A673 (cell line): ENCODE data around the gene C11orf16.

Experiments
- EZH2 ChIP-seq: fragments of 200-600 bp; sonication (generic); IDR thresholded peaks from 2 replicates; pipeline ENCODE4 v1.6.1; 2017; ENCODE audit warnings: borderline replicate concordance, low read depth, mild to moderate bottlenecking, mixed read lengths, antibody characterized with exemption, low read length; ENCODE audit not compliant: poor library complexity, severe bottlenecking
- TF ChIP-seq, protein P1 (sequence below): fragments of 300-800, 200-600 bp; sonication (generic); conservative IDR thresholded peaks from 2 replicates; pipeline ENCODE4 v1.5.1; 2017; ENCODE audit warnings: low read depth, mild to moderate bottlenecking, antibody characterized with exemption, low read length, moderate library complexity, mixed read lengths

DNA sequence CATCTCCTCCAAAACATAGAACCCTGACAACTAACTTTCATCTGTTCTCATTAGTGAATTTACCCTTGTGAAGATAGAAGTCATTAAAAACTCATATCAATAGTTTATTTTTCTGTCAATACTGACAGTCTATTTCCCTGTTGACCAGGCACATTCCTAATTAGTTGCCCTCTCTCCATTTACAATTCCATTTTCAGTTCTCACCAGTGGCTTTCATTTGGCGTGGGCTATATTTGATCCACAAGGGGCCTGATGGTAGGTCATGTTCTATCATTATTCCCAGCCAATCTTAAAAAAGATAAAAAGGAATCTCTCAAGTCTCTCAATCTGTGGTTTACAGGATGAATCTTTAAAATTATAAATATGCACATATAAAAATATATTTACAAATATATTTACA is 25.6 kb downstream of the C11orf16 start:
- TF ChIP-seq, protein P1, sequence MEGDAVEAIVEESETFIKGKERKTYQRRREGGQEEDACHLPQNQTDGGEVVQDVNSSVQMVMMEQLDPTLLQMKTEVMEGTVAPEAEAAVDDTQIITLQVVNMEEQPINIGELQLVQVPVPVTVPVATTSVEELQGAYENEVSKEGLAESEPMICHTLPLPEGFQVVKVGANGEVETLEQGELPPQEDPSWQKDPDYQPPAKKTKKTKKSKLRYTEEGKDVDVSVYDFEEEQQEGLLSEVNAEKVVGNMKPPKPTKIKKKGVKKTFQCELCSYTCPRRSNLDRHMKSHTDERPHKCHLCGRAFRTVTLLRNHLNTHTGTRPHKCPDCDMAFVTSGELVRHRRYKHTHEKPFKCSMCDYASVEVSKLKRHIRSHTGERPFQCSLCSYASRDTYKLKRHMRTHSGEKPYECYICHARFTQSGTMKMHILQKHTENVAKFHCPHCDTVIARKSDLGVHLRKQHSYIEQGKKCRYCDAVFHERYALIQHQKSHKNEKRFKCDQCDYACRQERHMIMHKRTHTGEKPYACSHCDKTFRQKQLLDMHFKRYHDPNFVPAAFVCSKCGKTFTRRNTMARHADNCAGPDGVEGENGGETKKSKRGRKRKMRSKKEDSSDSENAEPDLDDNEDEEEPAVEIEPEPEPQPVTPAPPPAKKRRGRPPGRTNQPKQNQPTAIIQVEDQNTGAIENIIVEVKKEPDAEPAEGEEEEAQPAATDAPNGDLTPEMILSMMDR = no peak
- no peak for TF ChIP-seq EZH2
